Fibroblast of skin of left biceps (primary cell): ENCODE measurements around the gene ST6GAL1.

Source experiments
- DNase-seq, 2 experiments: peaks; one replicate each; pipeline ENCODE4 v3.0.0-alpha.2; 2013; ENCODE audit warnings: low read depth in 2 of 2

Gene ST6GAL1

DNA sequence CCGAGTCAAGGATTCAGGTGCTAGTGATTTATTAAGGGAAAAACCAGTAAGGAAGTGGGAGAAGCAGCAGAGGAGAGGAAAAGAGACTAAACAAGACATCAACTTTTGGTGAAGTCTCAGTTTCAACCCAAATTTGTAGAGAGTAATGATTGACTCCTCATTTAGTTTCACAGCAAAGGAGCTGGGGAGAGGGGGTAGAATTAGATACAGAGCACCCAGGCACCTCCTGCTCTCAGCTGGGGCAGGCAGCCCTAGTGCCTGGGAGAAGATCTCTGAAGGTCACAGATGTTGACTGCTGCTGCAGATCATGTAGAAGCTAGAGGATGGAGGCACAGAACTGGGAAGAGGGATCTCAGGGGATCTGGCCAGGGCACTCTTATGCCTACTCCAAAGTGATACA lies 179.8 kb downstream of the ST6GAL1 start:
- no peak for DNase-seq

DNA sequence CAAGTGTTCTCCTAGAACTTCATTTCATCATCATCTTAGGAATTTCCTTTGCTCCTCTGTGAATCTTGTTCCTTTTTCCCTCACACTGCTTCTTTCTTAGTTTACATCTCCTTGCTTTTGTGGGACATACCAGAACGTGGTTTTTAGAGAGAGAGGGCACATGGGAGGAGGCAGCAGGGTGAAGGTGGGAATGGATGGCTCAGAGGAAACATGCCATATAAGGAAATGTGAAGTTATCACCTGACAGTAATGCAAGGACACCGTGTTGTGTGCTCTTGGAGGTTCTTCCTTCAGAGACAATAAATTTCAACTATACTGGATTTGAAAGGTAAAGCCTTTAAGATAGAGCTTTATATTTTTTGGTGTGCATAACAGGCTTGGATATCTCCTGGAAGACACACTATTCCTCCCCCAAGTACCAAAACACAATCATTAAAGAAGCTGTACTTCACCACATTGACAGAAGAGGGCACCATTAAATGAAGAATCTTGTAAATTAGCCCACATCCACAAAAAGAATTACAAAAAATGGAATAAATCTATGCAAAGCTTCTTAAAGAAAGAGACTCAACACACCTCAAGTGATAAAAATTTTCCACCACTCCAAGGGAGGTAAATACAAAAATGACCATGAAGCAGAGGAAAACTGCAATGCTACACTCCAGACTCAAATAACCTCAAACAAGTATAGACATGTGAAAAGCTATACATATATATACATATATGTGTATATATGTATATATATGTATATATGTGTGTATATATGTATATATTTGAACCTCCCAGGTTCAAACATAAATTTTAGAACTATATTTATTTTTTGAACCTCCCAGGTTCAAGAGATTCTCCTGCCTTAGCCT lies 182.8 kb downstream of the ST6GAL1 start:
- DNase-seq, result no peak

DNA sequence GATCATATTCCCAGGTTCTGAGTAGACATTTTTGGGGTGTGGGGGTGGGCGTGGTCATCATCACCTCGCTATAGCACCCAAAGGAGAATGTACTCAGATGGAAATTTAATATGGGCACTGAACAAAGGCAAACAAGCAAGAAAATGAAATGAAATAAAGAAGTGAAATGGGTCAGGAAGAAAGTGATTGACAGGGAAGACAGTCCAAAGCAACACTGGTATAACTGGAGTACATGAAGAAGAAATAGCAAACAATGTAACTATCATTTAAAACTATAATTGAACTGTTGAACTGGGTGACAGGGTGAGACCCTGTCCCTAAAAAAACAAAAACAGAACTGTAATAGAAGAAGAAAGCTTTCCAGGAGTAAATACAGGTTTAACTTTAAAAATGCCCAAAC lies 184.2 kb downstream of the ST6GAL1 start:
- no peak for DNase-seq

DNA sequence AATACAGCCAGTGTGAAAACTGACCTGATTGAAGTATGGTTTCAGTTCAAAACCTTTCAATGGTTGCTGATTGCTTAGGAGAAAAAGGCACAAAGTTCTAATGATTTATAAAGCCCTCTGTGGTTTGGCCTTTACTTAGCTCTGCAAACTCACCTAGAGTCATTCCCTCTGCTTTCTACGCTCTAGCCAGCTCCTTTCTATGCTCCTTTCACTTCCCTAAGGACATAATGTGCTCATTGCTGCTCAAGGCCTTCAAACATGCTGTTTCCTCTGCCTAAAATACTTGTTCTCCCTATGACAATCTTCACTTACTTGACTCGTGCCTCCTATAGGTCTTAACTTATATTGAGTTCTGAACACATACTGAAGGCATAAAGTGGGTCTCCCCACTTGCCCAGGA lies 190.0 kb downstream of the ST6GAL1 start:
- no peak for DNase-seq

DNA sequence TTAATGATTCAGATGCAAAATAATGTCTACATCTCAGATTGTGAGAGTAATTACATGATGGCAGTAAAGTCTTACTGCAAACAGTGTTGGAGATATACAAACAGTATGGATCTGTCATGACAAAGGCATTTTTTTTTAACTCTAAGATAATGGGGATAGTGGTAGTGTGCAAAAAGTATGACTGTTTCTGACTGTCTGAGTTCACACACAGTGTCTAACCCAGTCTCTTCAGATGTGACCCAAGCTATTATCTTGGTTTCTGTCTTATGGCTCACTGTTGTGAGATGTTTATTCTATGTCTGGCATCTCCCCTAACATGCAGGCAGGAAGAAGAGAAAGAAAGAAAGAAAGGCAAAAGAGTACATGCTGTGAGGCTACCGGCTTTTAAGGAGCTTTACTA lies 191.9 kb downstream of the ST6GAL1 start:
- DNase-seq, result no peak

DNA sequence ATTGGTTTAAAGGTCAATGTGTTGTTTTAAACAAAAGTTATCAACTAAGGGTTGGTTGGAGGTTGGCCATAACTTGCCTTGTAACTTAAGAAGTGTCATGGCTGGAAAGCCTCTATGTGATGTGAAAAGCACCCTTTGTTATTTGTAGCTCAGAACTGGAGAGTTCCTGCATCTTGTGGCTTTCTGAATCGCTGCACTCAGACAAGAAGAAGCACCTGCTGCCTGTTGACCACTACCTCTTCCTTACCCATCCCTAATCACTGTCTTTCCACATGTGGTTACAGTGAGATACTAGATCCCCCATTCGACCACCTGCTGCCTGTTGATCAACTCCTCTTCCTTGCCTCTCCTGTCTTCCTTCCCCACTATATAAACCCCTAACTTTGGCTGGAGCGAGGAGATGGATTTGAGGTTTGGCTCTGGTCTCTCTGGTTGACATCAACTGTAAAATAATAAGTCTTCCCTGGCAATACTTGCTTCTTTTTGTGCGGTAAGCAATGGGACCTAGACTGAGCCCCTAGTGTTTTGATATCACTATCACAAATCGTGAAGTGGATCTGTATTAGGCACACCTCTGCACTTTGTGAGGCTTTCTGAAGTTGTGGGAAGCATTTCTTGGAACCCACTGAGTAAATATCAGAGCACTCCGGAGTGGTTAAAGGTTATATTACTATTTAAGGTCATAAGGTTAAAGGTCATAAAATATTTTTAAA lies 195.1 kb downstream of the ST6GAL1 start:
- DNase-seq, result no peak
